GM21825 (cell line): Measurements from ENCODE around the gene RBBP4.
"Not testable (repeated sequence)": the region's sequence is repeated elsewhere in the genome, so short reads cannot be mapped to it uniquely, and the experiment has no call there.

Experiments used
- ATAC-seq: cut with Tn5 transposase; IDR thresholded peaks from one replicate; pipeline ENCODE4 v1.9.1; 2021; ENCODE audit warnings: mild to moderate bottlenecking, moderate library complexity; ENCODE audit not compliant: unreplicated experiment

The RBBP4 gene

GRCh38 chr1:32636914-32637645, 13.9 kb upstream of the RBBP4 start:
- no peak for ATAC-seq

- ATAC-seq: no peak
These were observed 11.4 kb upstream of the RBBP4 start for GRCh38 chr1:32639489-32640075.

GRCh38 chr1:32642292-32642827, 8.6 kb upstream of the RBBP4 start:
- not testable (repeated sequence) for ATAC-seq

GRCh38 chr1:32644426-32644825, 6.6 kb upstream of the RBBP4 start:
- ATAC-seq: no peak

- no peak for ATAC-seq
These were observed 3.5 kb upstream of the RBBP4 start for GRCh38 chr1:32647308-32648134.

GRCh38 chr1:32650248-32650751, 708 bp upstream of the RBBP4 start, which contains the start of gene ZBTB8OS:
ZBTB8OS (minus strand) TSS chr1:32650550; CDS start chr1:32650529, 21 bp downstream.
- ATAC-seq: peak; percentile 66

- ATAC-seq: peak; percentile 13
These were observed 559 bp downstream of the RBBP4 start for GRCh38 chr1:32651461-32652073.

- no peak for ATAC-seq
These were observed 1.4 kb downstream of the RBBP4 start for GRCh38 chr1:32652244-32652962.

GRCh38 chr1:32659581-32659980, 8.6 kb downstream of the RBBP4 start:
- ATAC-seq: no peak

GRCh38 chr1:32665915-32666314, 14.9 kb downstream of the RBBP4 start:
- no peak for ATAC-seq

- ATAC-seq: no peak
These were observed 16.0 kb downstream of the RBBP4 start for GRCh38 chr1:32666901-32667566.

GRCh38 chr1:32668716-32669115, 17.7 kb downstream of the RBBP4 start:
- ATAC-seq: not testable (repeated sequence)

- ATAC-seq: no peak
These were observed 25.9 kb downstream of the RBBP4 start for GRCh38 chr1:32676945-32677344.

- ATAC-seq: not testable (repeated sequence)
These were observed 29.0 kb downstream of the RBBP4 start for GRCh38 chr1:32679993-32680392.

- no peak for ATAC-seq
These were observed 29.6 kb downstream of the RBBP4 start for GRCh38 chr1:32680642-32681041.

GRCh38 chr1:32681509-32681908, 30.5 kb downstream of the RBBP4 start:
- no peak for ATAC-seq

GRCh38 chr1:32681999-32682398, 31.0 kb downstream of the RBBP4 start:
- no peak for ATAC-seq

GRCh38 chr1:32683397-32683796, 32.4 kb downstream of the RBBP4 start:
- no peak for ATAC-seq

GRCh38 chr1:32684167-32684811, 33.3 kb downstream of the RBBP4 start:
- ATAC-seq: no peak
